ENCODE data around the gene CLIP2.
"Not testable (repeated sequence)": the region's sequence is repeated elsewhere in the genome, so short reads cannot be mapped to it uniquely, and the experiment has no call there.

CLIP2 gene

DNA sequence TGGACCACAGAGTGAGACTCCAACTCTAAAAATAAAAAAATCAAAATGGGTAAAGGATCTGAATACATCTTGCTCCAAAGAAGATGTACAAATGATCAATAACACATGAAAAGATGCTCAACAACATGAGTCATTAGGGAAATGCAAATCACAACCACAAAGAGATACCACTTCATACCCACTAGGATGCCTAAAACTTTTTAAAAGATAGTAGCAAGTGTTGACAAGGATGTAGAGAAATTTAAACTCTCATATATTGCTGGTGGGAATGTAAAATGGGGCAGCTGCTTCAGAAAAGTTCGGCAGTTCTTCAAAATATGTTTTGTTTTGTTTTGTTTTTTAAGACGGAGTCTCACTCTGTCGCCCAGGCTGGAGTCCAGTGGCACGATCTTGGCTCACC, 118.8 kb downstream of the CLIP2 start:
- no peak for DNase-seq

DNA sequence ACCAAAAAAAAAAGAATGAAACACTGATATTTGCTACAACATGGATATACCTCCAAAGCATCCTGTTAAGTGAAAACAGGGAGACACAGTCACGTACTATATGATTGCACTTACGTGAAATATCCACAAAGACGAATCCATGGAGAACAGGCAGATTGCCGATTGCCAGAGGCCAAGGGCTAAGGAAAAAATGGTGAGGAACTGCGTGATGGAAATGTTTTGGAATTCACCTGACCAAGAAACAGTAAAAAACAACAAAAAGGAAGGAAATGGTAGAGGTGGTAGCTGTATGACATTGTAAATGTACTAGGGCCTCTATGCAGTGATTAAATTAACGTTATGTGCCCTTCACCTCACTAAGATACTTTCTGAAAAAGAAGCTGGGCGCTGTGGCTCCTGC, 120.4 kb downstream of the CLIP2 start:
- DNase-seq, result no peak

DNA sequence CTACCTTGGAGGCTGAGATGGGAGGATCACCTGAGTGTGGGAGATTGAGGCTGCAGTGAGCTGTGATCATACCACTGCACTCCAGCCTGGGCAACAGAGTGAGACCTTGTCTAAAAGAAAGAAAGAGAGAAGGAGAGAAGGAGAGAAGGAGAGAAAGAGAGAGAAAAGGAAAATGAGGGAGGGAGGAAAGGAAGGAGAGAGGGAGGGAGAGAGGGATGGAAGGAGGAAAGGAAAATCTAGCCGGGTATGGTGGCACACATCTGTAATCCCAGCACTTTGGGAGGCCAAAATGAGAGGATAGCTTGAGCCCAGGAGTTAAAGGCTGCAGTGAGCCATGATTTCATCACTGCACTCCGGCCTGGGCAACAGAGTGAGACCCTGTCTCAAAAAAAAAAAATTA, 121.6 kb downstream of the CLIP2 start:
- DNase-seq, result no peak

DNA sequence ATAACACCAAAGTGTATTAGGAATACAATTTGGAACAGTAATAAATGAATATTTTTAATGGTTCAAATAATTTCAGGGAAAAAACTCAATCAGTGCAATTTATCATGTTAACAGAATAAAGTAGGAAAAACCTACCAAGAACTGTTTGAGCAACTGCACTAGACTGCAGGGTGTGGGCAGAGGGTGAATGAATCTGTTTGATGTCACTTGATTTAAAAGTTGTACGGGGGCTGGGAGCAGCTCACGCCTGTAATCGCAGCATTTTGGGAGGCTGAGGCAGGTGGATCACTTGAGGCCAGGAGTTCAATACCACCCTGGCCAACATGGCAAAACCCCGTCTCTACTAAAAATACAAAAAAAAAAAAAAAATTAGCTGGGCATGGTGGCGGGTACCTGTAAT, 122.4 kb downstream of the CLIP2 start:
- not testable (repeated sequence) for DNase-seq

DNA sequence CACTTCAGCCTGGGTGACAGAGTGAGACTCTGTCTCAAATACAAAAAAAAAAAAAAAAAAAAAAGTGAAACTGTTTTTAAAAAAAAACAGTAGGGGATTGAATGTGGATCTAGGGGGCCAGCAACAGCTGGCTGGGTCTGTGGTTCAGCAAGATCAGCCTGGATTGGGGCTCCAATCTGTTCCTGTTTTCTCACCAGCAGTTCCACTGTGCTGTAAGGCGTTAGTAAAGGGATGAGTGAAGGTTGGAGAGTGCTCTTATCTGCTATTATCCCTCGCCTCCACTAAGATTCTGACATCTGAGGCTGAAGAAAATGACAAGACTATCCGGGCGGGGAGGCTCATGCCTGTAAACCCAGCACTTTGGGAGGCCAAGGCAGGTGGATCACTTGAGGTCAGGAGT, 122.8 kb downstream of the CLIP2 start:
- no peak for DNase-seq

DNA sequence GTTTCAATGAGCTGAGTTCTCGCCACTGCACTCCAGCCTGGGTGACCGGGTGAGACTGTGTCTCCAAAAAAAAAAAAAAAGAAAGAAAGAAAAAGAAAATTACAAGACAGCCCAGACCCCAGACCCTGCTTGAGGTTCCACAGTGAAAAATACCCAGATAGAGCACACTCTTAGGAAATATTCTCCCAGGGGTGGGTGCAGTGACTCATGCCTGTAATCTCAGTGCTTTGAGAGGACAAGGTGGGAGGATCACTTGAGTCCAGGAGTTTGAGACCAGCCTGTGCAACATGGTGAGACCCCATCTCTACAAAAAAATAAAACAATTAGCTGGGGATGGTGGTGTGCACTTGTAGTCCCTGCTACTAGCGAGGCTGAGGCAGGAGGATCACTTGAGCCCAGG, 123.4 kb downstream of the CLIP2 start:
- DNase-seq, result no peak

DNA sequence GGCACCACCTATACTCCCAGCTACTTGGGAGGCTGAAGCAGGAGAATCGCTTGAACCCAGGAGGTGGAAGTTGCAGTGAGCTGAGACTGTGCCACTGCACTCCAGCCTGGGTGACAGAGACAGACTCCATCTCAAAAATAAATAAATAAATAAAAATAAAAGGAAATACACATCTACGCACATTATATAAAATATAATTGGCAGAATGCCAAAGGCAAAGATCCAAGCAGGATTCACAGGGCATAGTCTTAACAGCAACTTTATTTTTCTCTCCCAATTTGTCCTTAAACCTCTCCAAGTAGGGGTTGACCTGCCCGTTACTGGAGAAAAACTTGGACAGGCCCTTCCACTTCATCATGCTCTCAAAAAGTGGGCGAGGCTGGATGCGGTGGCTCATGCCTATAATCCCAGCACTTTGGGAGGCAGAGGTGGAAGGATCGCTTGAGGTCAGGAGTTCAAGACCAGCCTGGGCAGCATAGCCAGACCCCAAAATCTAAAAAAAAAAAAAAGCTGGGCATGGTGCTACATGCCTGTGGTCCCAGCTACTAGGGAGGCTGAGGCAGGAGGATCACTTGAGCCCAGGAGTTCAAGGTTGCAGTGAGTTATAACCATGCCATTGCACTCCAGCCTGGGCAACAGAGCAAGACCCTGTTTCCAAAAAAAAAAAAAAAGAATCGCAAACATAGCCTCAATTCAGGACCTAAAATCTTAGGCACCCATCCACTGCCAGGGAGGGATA, 125.6 kb downstream of the CLIP2 start:
- not testable (repeated sequence) for DNase-seq

DNA sequence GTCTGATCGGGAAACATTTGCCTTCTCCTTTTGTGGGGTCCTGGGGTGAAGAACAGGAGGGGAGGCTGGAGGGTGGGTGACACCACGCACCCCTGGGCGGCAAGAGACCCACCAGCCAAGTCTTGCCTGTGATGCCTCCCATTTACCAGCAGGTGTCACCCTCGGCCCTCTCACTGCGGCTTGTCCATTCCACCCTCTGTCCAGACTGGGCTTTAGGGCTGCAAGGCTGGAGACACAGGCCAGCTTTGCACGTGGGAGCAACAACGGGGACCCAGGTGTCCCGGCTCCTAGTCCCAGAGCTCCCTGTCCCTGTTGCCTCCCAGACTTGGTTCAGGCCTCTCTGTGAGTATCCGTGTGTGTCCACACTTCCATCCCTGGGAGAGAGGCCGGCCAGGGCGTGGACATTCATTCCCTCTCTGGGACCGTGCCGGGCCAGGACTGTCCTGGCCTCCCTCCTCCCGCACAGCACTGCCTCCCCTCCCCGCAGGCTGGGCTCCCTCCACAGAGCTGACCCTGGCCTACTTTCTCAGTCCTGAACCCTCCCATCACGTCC, 128.3 kb downstream of the CLIP2 start:
- DNase-seq, result no peak

DNA sequence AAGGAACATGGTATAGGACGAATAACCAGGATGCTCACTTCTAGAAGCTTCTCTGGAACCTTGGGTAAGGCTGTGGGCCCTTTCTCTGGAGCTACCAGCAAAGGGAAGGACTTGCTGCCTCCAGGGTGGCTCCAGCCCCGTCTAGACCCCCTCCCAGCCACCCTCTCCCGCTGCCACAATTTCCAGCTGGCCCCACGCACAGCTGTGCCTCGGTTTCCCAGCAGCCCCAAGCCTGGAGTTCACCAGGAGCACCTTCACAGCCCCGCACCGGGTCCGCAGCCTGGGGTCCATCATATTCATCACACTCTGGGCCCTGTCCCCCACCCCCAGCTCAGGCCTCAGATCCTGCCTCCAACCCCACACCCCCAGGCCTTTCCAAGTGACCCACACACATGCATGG, 128.9 kb downstream of the CLIP2 start:
- no peak for DNase-seq

DNA sequence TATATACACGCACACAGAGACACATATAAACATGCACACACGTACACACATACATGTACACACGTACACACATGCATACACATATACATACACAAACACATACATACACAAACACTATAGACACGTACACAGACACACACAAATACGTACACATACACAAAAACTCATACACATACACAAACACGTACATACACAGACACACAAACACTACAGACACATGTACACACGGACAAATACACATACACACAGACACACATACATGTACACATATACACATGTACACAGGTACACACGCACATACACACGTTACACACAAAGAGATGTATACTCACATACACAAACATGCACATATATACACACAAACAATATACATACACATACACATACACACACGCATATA, 129.3 kb downstream of the CLIP2 start:
- no peak for DNase-seq

DNA sequence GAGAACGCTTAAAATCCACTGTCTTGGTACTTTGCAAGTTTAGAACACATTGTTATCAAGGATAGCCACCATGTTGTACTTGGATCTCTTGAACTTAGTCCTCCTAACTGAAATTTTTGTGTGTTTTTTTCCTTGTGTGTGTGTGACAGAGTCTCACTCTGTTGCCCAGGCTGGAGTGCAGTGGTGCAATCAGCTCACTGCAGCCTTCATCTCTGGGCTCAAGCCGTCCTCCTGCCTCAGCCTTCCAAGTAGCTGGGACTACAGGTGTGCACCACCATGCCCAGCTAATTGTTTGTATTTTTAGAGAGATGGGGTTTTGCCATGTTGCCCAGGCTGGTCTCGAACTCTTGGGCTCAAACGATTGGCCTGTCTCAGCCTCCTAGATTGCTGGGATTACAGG, 130.0 kb downstream of the CLIP2 start:
- DNase-seq, result not testable (repeated sequence)

DNA sequence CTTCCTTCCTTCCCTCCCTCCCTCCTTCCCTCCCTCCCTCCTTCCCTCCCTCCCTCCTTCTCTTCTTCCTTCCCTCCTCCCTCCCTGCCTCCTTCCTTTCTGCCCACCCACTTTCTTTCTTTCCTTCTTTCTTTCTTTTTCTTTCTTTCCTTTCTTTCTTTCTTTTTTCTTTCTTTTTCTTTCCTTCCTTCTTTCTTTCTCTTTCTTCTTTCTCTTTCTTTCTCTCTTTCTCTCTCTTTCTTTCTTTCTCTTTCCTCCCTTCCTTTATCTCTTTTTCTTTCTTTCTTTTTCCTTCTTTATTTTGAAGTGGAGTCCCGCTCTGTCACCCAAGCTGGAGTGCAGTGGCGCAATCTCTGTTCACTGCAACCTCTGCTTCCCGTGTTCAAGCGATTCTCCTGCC, 130.8 kb downstream of the CLIP2 start:
- no peak for DNase-seq

DNA sequence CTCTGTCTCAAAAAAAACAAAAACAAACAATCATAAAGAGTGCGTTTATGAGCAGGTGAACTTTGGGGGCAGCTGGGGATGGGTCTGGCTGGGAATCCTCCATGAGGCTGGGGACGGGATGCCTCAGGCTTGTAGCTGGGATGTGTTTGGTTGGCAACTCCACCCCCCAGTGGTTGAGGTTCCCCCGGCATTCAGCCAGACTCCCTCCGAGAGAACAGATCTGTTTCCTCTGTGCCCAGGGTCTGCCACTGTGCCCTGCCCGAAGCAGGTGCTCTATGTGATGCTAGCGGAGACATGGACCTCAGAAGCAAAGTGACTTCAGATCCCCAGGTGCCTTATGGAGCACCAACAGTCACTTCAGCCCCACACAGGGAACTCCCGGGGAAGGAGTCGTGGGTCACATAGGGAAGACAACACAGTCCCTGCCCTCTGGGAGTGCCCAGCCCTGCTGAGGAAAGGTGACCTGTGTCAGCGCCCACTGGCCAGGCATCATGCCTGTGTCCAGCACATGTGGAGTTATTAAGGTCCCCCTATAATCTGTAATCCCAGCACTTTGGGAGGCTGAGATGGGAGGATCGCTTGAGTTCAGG, 135.2 kb downstream of the CLIP2 start:
- DNase-seq, result no peak

DNA sequence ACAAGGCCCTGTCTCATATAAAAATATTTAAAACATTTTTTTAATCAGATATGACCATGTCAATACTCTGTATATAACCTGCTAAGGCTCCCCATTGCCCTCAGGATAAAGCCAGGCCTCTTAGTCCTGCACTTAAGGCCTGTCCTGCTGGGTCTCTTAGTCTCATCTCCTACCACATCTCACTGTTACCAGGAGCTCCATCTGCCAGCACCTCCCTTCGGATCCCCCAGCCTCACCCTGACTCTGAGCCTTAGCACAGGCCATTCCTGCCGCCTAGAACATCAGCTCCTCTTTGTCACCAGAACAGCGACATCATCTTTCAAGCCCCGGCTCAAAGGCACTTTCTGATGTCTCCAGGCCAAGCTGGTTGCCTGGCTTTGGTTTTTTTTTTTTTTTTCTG, 138.8 kb downstream of the CLIP2 start:
- DNase-seq, result no peak

DNA sequence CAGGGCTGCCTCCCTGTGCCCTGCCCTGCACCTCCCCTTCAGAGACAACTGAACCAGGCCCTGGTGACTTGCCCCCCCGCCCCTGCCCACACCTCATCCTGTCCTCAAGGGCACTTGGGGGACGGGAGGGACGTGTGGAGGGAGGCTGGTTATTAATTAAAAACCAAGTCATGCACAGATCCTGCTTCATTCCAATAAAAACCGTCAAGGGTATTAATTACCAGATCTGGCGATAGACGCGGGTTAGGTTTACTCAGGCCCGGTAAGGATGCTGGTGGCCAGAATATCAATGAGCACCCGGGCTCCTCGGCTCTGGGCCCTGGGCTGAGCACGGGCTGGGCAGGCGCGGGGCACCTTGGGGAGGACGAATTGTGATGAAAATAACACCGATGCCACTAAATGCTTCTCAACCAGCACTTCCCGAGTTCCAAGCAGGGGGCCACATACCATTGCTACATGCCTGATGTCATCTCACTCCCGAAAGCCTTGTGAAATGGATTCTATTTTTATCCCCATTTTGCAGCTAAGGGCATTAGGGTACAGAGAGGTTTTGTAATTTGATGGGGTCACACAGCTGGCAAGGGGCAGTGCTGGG, 140.0 kb downstream of the CLIP2 start:
- DNase-seq, result no peak

DNA sequence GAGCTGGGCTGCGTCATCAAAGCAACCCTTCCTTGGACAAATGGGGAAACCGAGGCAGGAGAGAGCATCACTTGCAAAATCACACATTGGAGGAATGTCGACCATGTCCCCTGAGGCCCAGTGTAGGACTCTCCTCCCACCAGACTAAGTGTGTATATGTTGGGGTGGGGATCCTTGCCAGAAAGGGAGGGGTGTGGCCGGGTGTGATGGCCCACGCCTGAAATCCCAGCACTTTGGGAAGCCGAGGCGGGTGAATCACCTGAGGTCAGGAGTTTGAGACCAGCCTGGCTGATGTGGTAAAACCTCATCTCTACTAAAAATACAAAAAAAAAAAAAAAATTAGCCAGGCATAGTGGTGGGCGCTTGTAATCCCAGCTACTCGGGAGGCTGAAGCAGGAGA, 141.2 kb downstream of the CLIP2 start:
- not testable (repeated sequence) for DNase-seq

DNA sequence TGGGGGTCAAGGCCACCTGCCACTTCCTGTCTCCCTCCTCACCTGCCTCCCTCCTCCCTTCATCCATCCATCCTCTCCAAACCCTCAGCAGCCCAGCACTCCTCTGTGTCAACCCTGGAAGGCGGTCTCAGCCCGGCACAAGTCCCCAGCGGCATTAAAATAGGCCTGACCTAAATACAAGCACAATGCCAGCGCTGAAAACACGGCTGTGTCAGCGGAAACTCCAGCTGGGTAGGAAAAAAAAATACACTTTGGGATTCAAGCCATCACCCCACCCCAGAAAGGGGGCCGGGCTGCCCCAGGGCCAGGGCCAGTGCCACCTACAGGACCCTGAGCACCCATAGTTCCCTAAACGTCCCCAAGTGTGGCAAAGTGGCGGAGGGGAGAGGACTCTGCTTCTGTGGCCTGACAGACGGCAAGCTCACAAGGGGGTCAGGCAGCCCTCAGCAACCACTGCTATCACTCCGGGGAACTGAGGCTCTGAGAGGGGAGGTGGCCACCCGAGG, 141.8 kb downstream of the CLIP2 start:
- no peak for DNase-seq

DNA sequence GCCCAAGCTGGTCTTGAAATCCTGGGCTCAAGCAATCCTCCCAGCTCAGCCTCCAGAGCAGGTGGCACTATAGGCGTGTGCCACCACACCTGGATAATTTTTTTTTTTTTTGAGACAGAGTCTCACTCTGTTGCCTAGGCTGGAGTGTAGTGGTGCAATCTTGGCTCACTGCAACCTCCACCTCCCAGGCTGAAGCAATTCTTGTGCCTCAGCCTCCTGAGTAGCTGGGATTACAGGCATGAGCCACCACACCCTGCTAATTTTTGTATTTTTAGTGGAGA, 148.0 kb downstream of the CLIP2 start:
- not testable (repeated sequence) for DNase-seq

DNA sequence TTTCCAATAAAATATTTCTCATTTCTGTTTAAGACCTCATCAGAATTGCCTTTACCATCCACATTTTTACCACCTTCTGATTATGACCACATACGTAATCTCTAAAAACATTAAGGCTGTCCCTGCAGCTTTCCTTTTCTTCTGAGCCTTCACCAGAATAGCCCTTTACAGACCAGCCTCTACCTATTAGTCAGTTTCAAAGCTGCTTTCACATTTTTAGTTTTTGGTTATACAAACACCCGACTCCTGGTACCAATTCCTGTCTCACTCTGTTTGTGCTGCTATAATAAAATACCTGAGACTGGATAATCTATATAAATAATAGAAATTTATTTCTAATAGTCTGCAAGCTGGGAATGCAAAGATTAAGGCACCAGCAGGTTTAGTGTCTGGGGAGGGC, 149.1 kb downstream of the CLIP2 start:
- no peak for DNase-seq

DNA sequence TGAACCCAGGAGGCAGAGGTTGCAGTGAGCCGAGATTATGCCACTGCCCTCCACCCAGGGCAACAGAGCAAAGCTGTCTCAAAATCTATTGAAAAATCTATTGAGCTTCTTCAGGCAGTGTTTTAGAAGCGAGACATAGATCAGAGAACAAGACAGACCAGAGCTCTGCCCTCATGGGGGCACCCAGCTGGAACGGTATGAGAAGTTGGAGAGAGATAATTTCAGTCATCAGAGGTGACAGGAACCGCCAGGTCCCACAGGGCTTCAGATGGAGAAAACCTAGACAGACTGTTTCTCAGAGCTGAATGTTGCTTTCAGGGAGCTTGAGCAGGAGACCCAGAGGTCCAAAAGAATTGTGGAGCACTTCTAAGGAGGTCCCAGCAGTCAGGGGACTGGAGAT, 150.3 kb downstream of the CLIP2 start:
- DNase-seq, result no peak

DNA sequence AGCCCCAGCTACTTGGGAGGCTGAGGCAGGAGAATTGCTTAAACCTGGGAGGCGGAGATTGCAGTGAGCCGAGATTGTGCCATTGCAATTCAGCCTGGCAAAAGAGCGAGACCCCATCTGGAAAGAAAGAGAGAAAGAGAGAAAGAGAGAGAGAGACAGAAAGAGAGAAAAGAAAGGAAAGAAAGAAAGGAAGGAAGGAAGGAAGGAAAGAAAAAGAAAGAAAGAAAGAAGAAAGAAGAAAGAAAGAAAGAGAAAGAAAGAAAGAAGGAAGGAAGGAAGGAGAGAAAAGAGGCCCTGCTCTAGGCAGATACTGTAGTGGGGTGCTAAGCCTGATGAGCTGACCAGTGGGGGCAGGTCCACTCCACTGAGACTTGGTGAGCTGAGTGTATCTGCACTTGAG, 150.9 kb downstream of the CLIP2 start:
- not testable (repeated sequence) for DNase-seq

DNA sequence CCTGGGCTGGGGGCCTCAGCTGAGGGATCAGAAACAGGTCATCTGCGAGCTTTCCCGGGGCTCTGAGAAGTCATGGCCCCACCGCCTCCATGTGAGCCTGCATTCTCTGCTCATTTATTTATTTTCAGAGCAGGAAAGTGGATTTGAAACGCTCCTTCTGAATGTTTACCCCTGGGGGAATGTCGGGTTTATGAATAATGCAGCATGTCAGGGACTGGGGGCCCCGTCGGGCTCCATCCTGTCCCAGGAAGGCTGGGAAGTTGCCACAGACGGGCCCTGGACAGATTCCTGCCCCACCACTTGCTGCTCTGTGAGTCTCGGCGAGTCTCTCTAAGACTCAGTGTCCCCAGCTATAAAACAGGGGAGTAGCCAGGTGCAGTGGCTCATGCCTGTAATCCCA, 152.6 kb downstream of the CLIP2 start:
- no peak for DNase-seq

DNA sequence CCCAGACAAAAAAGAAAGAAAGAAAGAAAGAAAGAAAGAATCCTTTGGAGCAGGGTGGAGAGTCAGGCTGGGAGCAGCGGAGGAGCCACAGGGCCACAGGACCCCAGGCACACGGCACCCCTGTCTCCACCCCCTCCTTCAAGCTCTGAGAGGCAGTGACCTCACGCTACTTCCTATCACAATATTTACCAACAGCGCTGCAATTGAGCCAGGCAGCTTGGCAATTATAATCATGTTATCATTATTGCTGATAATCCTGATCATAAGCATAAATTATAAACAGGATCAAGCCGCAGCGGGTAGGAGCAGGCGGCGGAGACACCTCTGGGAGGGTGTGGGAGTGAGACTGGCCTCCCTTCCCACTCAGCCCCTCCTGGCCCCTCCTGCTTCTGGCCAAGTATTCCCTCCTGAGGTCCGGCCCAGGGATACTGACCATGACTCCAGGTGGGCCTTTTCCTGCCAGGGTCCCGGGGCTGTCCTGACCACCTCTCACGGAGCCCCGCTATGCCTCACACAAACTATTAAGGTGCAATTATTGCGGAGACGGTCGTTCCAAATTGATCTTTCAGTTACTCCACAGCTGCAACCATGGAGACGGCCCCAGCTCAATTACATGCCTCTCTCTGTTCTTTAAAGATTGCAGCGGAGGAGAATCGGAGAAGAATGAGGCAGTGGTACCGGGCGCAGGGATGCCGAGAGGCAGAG, 154.5 kb downstream of the CLIP2 start:
- no peak for DNase-seq

DNA sequence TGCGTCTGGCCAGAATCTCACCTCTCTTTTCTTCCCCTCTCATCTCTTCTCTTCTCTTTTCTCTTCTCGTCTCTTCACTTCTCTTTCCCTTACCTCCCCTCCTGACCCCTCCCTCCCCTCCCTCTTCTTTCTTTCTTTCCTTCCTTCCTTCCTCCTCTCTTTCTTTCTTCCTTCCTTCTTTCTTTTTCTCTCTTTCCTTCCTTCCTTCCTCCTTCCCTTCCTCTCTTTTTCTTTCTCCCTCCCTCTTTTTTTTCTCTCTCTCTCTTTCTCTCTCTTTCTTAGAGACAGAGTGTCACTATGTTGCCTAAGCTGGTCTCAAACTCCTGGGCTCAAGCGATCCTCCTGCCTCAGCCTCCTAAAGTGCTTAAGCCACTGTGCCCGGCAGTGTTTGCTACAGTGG, 159.9 kb downstream of the CLIP2 start:
- no peak for DNase-seq
